Astrocyte of the cerebellum (primary cell): ENCODE data around the gene RBM19.

Experiments used
- DNase-seq: peaks from one replicate; pipeline ENCODE4 v3.0.0-alpha.2; 2011; ENCODE audit warnings: low read depth
- H3K4me3 ChIP-seq: 2 replicates; pipeline ENCODE4 v1.5.1; 2011; ENCODE audit warnings: mild to moderate bottlenecking, low read depth, low read length, moderate library complexity
- in situ Hi-C: cut with HindIII; loops from 2 replicates; pipeline ENCODE4 v1.10.0; 2017; ENCODE audit warnings: low sequenced_read_pairs
- TF ChIP-seq, protein P1 (sequence below): IDR thresholded peaks from 2 replicates; pipeline ENCODE4 v1.5.1; 2012; ENCODE audit warnings: low read length, low read depth, moderate library complexity, mild to moderate bottlenecking; ENCODE audit errors: missing control alignments

RBM19 gene

GRCh38 chr12:113802966-113803758, 163.0 kb downstream of the RBM19 start:
- DNase-seq = no peak
- in situ Hi-C loops = no loop called here

GRCh38 chr12:113802000-113802749, 163.9 kb downstream of the RBM19 start:
- DNase-seq = no peak
- TF ChIP-seq, protein P1, sequence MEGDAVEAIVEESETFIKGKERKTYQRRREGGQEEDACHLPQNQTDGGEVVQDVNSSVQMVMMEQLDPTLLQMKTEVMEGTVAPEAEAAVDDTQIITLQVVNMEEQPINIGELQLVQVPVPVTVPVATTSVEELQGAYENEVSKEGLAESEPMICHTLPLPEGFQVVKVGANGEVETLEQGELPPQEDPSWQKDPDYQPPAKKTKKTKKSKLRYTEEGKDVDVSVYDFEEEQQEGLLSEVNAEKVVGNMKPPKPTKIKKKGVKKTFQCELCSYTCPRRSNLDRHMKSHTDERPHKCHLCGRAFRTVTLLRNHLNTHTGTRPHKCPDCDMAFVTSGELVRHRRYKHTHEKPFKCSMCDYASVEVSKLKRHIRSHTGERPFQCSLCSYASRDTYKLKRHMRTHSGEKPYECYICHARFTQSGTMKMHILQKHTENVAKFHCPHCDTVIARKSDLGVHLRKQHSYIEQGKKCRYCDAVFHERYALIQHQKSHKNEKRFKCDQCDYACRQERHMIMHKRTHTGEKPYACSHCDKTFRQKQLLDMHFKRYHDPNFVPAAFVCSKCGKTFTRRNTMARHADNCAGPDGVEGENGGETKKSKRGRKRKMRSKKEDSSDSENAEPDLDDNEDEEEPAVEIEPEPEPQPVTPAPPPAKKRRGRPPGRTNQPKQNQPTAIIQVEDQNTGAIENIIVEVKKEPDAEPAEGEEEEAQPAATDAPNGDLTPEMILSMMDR = no peak
- in situ Hi-C loops = no loop called here
- H3K4me3 ChIP-seq = no peak overlapping the region

More at GRCh38 chr12:113802966-113803758, 163.0 kb downstream of the RBM19 start:
- H3K4me3 ChIP-seq = no peak overlapping the region
- TF ChIP-seq, protein P1 = no peak

- in situ Hi-C loops = no loop called here
- TF ChIP-seq, protein P1 = no peak
- no peak overlapping the region for H3K4me3 ChIP-seq
- DNase-seq = no peak
Measured at GRCh38 chr12:113800201-113800600, 165.9 kb downstream of the RBM19 start.

GRCh38 chr12:113798552-113798951, 167.6 kb downstream of the RBM19 start:
- no peak overlapping the region for H3K4me3 ChIP-seq
- in situ Hi-C loops = no loop called here
- DNase-seq = no peak
- TF ChIP-seq, protein P1 = no peak

- in situ Hi-C loops = no loop called here
- TF ChIP-seq, protein P1 = no peak
- H3K4me3 ChIP-seq = no peak overlapping the region
Measured at GRCh38 chr12:113797535-113797868, 168.6 kb downstream of the RBM19 start.

DNA sequence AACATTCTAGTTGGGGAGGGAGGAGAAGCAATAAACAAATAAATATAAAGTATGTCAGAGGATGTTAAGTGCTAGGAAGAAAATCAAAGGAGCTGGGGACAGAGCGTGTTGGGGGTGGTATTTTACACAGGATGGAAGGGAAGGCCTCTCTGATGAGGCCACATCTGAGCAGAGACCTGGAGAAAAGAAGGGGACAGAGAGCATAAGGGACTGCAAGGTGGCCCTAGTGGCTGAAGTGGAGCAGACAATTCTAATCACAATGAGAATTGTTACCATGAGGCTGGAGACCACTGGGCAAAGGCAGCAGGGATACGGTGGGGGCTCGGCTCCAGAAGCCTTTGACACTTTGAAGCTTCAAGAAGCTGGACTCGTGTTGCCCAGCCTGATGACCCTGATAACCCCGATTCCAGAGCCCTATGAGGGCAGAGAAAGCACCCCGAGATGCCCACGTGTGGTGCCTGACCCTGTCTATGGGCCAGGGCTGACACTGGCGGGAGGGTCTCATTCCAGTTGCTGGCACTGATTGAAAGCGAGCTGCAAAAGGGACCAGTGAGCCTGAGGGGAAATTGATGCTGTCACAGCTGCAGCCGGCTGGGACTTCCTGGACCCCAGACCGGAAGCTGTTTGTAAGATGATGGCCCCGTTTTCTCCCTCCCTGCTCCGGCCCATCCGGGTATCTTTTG, 169.1 kb downstream of the RBM19 start:
- TF ChIP-seq, protein P1 = no peak
- in situ Hi-C loops = no loop called here
- no peak for DNase-seq
- no peak overlapping the region for H3K4me3 ChIP-seq

More at GRCh38 chr12:113797535-113797868, 168.6 kb downstream of the RBM19 start:
- DNase-seq = no peak
